HL-60 (cell line): ENCODE measurements around the gene SEC16B.

Experiments
- DNase-seq, 2 experiments: peaks; one replicate each; pipeline ENCODE4 v3.0.0-alpha.2; 2010 to 2020; ENCODE audit warnings: low read depth in 1 of 2, low spot score in 1 of 2
- H3K27ac ChIP-seq: fragments of 250-450 bp; sonication (Bioruptor Pico); replicated peaks from 2 replicates; pipeline ENCODE4 v1.5.1; 2020; ENCODE audit warnings: mild to moderate bottlenecking, moderate library complexity
- H3K27me3 ChIP-seq: fragments of 250-450 bp; sonication (Bioruptor Pico); 2 replicates; pipeline ENCODE4 v1.5.1; 2021; ENCODE audit warnings: mild to moderate bottlenecking, moderate library complexity; ENCODE audit not compliant: insufficient read depth, poor library complexity, severe bottlenecking
- H3K4me3 ChIP-seq: replicated peaks from 2 replicates; pipeline ENCODE4 v1.5.1; 2011; ENCODE audit warnings: mild to moderate bottlenecking, control low read depth, low read length; ENCODE audit not compliant: insufficient read depth
- GABPA ChIP-seq: IDR thresholded peaks from 2 replicates; pipeline ENCODE4 v1.6.1; 2012; ENCODE audit warnings: low read depth
- POLR2AphosphoS5 ChIP-seq: IDR thresholded peaks from 2 replicates; pipeline ENCODE4 v1.6.1; 2012; ENCODE audit warnings: low read depth
- SPI1 ChIP-seq: IDR thresholded peaks from 2 replicates; pipeline ENCODE4 v1.6.1; 2012; ENCODE audit warnings: low read depth, mild to moderate bottlenecking, borderline replicate concordance
- TF ChIP-seq, protein P1 (sequence below): IDR thresholded peaks from one replicate; pipeline ENCODE4 v1.5.1; 2011; ENCODE audit warnings: low read length, control low read depth, inconsistent platforms; ENCODE audit not compliant: insufficient read depth
- TF ChIP-seq, protein P2 (sequence below): IDR thresholded peaks from 2 replicates; pipeline ENCODE4 v1.6.1; 2012; ENCODE audit warnings: low read depth; ENCODE audit not compliant: insufficient replicate concordance

SEC16B gene

DNA sequence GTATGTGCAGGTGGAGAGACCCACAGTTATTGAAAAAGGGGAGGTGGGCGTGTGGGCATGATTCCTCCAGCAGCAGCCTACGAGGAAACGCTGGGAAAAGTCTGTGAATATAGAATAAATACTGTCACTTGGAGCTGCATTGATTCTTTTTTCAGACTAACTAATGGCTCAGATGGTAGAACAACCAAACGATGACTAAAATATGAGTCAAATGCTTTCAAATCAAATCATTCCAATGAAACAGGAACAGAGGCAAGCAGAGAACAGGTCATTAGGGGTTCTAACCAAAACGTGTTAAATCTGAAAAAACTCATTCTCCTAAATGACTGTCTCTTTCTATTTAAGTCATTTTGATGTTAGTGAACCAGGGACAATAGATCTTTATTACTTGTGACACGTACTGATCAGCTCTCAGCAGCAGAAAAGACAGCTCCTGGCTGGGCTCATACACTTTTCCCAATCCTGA lies 35.1 kb upstream of the SEC16B start:
- TF ChIP-seq, protein P1, sequence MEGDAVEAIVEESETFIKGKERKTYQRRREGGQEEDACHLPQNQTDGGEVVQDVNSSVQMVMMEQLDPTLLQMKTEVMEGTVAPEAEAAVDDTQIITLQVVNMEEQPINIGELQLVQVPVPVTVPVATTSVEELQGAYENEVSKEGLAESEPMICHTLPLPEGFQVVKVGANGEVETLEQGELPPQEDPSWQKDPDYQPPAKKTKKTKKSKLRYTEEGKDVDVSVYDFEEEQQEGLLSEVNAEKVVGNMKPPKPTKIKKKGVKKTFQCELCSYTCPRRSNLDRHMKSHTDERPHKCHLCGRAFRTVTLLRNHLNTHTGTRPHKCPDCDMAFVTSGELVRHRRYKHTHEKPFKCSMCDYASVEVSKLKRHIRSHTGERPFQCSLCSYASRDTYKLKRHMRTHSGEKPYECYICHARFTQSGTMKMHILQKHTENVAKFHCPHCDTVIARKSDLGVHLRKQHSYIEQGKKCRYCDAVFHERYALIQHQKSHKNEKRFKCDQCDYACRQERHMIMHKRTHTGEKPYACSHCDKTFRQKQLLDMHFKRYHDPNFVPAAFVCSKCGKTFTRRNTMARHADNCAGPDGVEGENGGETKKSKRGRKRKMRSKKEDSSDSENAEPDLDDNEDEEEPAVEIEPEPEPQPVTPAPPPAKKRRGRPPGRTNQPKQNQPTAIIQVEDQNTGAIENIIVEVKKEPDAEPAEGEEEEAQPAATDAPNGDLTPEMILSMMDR, result no peak
- TF ChIP-seq, protein P2, sequence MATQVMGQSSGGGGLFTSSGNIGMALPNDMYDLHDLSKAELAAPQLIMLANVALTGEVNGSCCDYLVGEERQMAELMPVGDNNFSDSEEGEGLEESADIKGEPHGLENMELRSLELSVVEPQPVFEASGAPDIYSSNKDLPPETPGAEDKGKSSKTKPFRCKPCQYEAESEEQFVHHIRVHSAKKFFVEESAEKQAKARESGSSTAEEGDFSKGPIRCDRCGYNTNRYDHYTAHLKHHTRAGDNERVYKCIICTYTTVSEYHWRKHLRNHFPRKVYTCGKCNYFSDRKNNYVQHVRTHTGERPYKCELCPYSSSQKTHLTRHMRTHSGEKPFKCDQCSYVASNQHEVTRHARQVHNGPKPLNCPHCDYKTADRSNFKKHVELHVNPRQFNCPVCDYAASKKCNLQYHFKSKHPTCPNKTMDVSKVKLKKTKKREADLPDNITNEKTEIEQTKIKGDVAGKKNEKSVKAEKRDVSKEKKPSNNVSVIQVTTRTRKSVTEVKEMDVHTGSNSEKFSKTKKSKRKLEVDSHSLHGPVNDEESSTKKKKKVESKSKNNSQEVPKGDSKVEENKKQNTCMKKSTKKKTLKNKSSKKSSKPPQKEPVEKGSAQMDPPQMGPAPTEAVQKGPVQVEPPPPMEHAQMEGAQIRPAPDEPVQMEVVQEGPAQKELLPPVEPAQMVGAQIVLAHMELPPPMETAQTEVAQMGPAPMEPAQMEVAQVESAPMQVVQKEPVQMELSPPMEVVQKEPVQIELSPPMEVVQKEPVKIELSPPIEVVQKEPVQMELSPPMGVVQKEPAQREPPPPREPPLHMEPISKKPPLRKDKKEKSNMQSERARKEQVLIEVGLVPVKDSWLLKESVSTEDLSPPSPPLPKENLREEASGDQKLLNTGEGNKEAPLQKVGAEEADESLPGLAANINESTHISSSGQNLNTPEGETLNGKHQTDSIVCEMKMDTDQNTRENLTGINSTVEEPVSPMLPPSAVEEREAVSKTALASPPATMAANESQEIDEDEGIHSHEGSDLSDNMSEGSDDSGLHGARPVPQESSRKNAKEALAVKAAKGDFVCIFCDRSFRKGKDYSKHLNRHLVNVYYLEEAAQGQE, result no peak
- TF ChIP-seq SPI1 (no peak), POLR2AphosphoS5 (no peak), GABPA (no peak)
- DNase-seq, result no peak
- H3K4me3 ChIP-seq, result no peak overlapping the region
- no peaks in the 10 kb centered on the region for H3K27me3 ChIP-seq
- no peak overlapping the region for H3K27ac ChIP-seq

DNA sequence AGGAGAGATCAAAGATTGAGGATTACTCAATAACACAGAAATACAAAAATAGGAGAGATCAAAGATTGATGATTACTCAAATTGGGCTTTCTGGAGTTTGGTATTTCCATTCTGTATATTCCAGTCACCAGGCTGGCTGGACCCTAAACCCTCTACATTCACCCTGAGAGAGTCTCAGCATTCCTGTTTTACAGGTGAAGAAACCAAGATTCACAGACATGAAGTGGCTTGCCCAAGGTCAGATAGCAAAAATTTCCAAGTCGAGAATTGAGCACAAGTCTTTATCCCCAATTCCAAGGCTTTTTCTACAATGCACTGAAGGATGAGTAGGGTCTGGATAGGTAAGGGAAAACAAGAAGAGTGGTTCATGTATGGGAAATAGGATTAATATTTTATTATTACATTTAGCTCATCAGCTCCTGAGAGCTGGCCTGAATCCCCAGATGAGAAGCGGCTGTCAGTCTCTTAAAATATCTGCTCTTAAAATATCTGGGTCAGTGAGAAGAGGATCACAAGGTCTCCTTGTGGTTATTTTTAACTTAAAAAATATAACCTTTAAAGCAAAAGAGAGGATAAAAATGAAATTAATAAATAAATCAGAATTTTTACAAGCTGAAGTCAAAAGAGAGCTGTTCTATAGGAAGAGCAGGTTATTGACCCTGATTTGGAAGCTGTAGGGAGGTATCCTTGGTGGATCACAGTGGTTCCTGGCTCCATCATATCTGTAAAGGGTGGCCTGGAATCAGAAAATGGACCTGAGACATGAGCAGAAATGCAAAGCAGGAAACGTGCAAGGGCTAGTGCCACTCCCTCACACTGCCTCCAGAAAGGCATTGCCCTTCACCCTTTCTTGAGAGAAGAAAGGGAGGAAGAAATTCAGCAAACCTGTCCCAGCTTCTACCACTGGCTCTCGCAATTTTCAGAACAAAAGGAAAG lies 29.1 kb upstream of the SEC16B start:
- no peak for DNase-seq
- TF ChIP-seq, protein P2, result no peak
- TF ChIP-seq SPI1, result no peak
- TF ChIP-seq GABPA, result no peak
- TF ChIP-seq POLR2AphosphoS5, result no peak
- TF ChIP-seq, protein P1, result no peak
- no peaks in the 10 kb centered on the region for H3K27me3 ChIP-seq
- no peak overlapping the region for H3K27ac ChIP-seq
- H3K4me3 ChIP-seq, result no peak overlapping the region

DNA sequence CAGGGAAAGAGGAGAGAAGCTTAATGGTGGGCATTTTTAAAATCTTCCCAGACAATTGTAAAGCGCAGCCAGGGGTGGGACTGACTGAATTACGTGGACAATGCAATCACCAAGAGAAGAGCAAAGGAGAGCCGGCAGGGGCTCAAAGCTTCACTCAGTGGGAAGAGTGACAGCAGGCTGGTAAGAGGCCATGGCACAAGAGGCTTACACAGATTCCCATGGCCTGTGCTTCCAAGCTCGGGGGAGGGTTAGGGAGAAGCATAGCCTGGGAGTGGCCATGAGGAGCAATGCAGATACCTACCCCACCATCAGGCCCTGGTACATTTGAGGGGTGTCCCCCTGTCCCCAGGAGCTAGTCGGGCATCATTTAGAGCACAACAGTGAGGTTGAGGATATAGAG lies 27.1 kb upstream of the SEC16B start:
- Histone ChIP-seq H3K27me3 (no peaks in the 10 kb centered on the region), H3K27ac (no peak overlapping the region), H3K4me3 (no peak overlapping the region)
- DNase-seq, result no peak
- TF ChIP-seq, protein P1, result no peak
- TF ChIP-seq, protein P2, result no peak
- TF ChIP-seq POLR2AphosphoS5, result no peak
- TF ChIP-seq GABPA, result no peak
- no peak for TF ChIP-seq SPI1
